Measurements from ENCODE around the gene TRPM4.

GRCh38 chr19:49182848-49183375 lies 25.3 kb downstream of the TRPM4 start:
- TF ChIP-seq CTCF (IDR thresholded peaks at IDR 0.05; ENCODE audit: low read depth, low read length, missing input control): no peak
- no peak for TF ChIP-seq YY1 (IDR thresholded peaks at IDR 0.05)
- no peak for TF ChIP-seq ATF3 (IDR thresholded peaks at IDR 0.05)
- no peak for TF ChIP-seq JUND (IDR thresholded peaks at IDR 0.05)
- no peak for TF ChIP-seq RAD21 (IDR thresholded peaks at IDR 0.05)
- no peak for TF ChIP-seq TAF1 (conservative IDR thresholded peaks at IDR 0.05)

Measured in liver (tissue), 3 donors.